Astrocyte (in vitro differentiated cells and primary cell): ENCODE data around the gene GRM4. TPM values are rescaled to one million over a fixed set of nuclear protein-coding genes. Genes with fewer than 3 reads are reported as not detected.

ENCODE experiments used
- DNase-seq: peaks from one replicate; pipeline ENCODE4 v3.0.0-alpha.2; 2010; ENCODE audit warnings: low read depth
- FAIRE-seq: peaks from 2 replicates; lab custom pipeline; 2011; peaks lifted over from hg19 to GRCh38; lab: Jason Lieb, UNC
- H2AFZ ChIP-seq: 2 replicates; pipeline ENCODE4 v1.6.0; 2012; ENCODE audit warnings: low read depth, low read length, inconsistent platforms
- H3K27ac ChIP-seq: 2 replicates; pipeline ENCODE4 v1.5.1; 2011; ENCODE audit warnings: low read depth, low read length, inconsistent platforms
- H3K27me3 ChIP-seq: 2 replicates; pipeline ENCODE4 v1.6.0; 2011; ENCODE audit warnings: low read length, inconsistent platforms; ENCODE audit not compliant: insufficient read depth
- H3K36me3 ChIP-seq: 2 replicates; pipeline ENCODE4 v1.5.1; 2011; ENCODE audit warnings: low read length, inconsistent platforms; ENCODE audit not compliant: insufficient read depth
- H3K4me1 ChIP-seq: 2 replicates; pipeline ENCODE4 v1.5.1; 2011; ENCODE audit warnings: low read length, inconsistent platforms; ENCODE audit not compliant: insufficient read depth
- H3K4me2 ChIP-seq: 2 replicates; pipeline ENCODE4 v1.6.0; 2012; ENCODE audit warnings: low read length, inconsistent platforms
- H3K4me3 ChIP-seq: 2 replicates; pipeline ENCODE4 v1.5.1; 2011; ENCODE audit warnings: low read depth, mild to moderate bottlenecking, low read length, inconsistent platforms; ENCODE audit not compliant: insufficient read depth
- H3K79me2 ChIP-seq: 2 replicates; pipeline ENCODE4 v1.6.0; 2012; ENCODE audit warnings: mild to moderate bottlenecking, low read length, inconsistent platforms; ENCODE audit not compliant: insufficient read depth
- H3K9ac ChIP-seq: 2 replicates; pipeline ENCODE4 v1.6.0; 2012; ENCODE audit warnings: mild to moderate bottlenecking, low read length, inconsistent platforms
- H3K9me3 ChIP-seq: 2 replicates; pipeline ENCODE4 v1.5.1; 2012; ENCODE audit warnings: low read depth, mild to moderate bottlenecking, low read length, inconsistent platforms; ENCODE audit not compliant: insufficient read depth
- H4K20me1 ChIP-seq: 2 replicates; pipeline ENCODE4 v1.6.0; 2012; ENCODE audit warnings: low read length, inconsistent platforms; ENCODE audit not compliant: insufficient read depth
- H3K27ac Mint-ChIP-seq: one replicate; pipeline ENCODE4 v1.8.0; 2021; ENCODE audit warnings: mild to moderate bottlenecking, mixed read lengths; ENCODE audit not compliant: unreplicated experiment
- H3K27me3 Mint-ChIP-seq: one replicate; pipeline ENCODE4 v1.8.0; 2021; ENCODE audit warnings: low read depth, mixed read lengths; ENCODE audit not compliant: unreplicated experiment
- H3K36me3 Mint-ChIP-seq: one replicate; pipeline ENCODE4 v1.8.0; 2021; ENCODE audit warnings: low read depth, mixed read lengths; ENCODE audit not compliant: unreplicated experiment
- H3K4me1 Mint-ChIP-seq: one replicate; pipeline ENCODE4 v1.8.0; 2021; ENCODE audit warnings: low read depth, mixed read lengths; ENCODE audit not compliant: unreplicated experiment
- H3K4me3 Mint-ChIP-seq: one replicate; pipeline ENCODE4 v1.8.0; 2021; ENCODE audit warnings: mild to moderate bottlenecking, moderate library complexity, mixed read lengths; ENCODE audit not compliant: unreplicated experiment
- H3K9me3 Mint-ChIP-seq: one replicate; pipeline ENCODE4 v1.8.0; 2021; ENCODE audit warnings: mild to moderate bottlenecking, mixed read lengths; ENCODE audit not compliant: unreplicated experiment
- EZH2 ChIP-seq: IDR thresholded peaks from 2 replicates; pipeline ENCODE4 v1.6.1; 2012; ENCODE audit warnings: mild to moderate bottlenecking, low read length, inconsistent platforms; ENCODE audit not compliant: insufficient read depth
- total RNA-seq: library from RNA; stranded (reverse); gene quantifications from 2 replicates; pipeline ENCODE4 v1.2.1, GENCODE V29; 2021
- TF ChIP-seq, protein P1 (sequence below): IDR thresholded peaks from 2 replicates; pipeline ENCODE4 v1.5.1; 2011; ENCODE audit warnings: low read depth, mild to moderate bottlenecking, inconsistent platforms, low read length, moderate library complexity; ENCODE audit not compliant: insufficient read depth

The GRM4 gene
- total RNA-seq, 1 donor from 2014 or later, result 0.30 TPM

- Histone ChIP-seq H3K9ac (no peak overlapping the region), H4K20me1 (no peaks in the 10 kb centered on the region), H3K36me3 (no peaks in the 10 kb centered on the region), H3K79me2 (no peaks in the 10 kb centered on the region), H3K27me3 (peaks cover 52% of the 10 kb centered on the region), H3K27ac (no peak overlapping the region), H3K9me3 (no peaks in the 10 kb centered on the region), H3K4me1 (peaks cover 6% of the 10 kb centered on the region), H3K4me2 (no peak overlapping the region), H2AFZ (no peak overlapping the region), H3K4me3 (no peak overlapping the region)
- DNase-seq (no peak), FAIRE-seq (no peak)
- Mint-ChIP-seq H3K27me3 (peaks cover 80% of the 10 kb centered on the region), H3K4me3 (no peak overlapping the region), H3K9me3 (no peaks in the 10 kb centered on the region), H3K27ac (no peak overlapping the region), H3K36me3 (peaks cover 2% of the 10 kb centered on the region), H3K4me1 (no peaks in the 10 kb centered on the region)
- no peak for TF ChIP-seq EZH2
- TF ChIP-seq, protein P1, sequence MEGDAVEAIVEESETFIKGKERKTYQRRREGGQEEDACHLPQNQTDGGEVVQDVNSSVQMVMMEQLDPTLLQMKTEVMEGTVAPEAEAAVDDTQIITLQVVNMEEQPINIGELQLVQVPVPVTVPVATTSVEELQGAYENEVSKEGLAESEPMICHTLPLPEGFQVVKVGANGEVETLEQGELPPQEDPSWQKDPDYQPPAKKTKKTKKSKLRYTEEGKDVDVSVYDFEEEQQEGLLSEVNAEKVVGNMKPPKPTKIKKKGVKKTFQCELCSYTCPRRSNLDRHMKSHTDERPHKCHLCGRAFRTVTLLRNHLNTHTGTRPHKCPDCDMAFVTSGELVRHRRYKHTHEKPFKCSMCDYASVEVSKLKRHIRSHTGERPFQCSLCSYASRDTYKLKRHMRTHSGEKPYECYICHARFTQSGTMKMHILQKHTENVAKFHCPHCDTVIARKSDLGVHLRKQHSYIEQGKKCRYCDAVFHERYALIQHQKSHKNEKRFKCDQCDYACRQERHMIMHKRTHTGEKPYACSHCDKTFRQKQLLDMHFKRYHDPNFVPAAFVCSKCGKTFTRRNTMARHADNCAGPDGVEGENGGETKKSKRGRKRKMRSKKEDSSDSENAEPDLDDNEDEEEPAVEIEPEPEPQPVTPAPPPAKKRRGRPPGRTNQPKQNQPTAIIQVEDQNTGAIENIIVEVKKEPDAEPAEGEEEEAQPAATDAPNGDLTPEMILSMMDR, result no peak
Measured at GRCh38 chr6:34152042-34152524, 6.2 kb upstream of the GRM4 start.

DNA sequence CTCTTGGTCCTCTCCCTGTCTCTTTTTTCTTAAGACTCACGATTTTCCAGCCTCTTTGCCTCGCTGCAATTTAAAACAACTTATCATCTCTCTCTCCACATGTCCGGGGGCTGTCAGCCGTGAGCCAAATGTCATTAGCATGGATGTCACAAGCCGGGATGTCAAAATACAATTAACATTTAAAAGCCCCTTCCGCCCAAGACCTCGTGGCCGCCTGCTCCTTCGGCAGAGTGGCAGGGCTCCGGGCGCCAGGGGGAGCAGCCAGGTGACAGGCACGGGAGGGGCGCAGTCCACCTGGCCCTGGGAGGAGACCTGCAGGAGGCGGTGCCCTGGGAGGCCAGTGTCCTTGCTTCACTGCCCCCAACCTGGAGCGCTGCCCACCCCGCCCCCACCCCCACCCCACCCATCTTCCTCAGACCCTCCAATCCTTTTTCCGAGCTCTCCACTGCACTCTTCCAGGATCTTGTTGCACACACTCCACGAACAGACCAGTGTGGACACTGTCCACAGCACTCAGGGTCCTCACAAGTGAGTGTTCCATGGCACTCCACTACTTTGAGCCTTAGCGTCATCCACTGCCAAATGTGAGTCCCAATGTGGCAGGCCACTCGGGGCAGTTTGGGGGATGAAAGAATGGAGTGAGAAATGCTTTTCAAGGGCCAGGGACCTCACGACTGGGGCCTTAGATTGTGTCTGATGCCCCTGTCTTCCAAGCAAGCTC lies 5.6 kb upstream of the GRM4 start:
- Histone ChIP-seq H2AFZ (no peak overlapping the region), H3K9me3 (no peaks in the 10 kb centered on the region), H3K36me3 (no peaks in the 10 kb centered on the region), H3K27me3 (peaks cover 57% of the 10 kb centered on the region), H4K20me1 (no peaks in the 10 kb centered on the region), H3K9ac (no peak overlapping the region), H3K4me3 (no peak overlapping the region), H3K27ac (no peak overlapping the region), H3K79me2 (no peaks in the 10 kb centered on the region), H3K4me2 (no peak overlapping the region), H3K4me1 (peaks cover 6% of the 10 kb centered on the region)
- FAIRE-seq, result no peak
- no peak overlapping the region for H3K27ac Mint-ChIP-seq
- no peak for DNase-seq
- TF ChIP-seq, protein P1, result no peak
- TF ChIP-seq EZH2, result no peak
- H3K4me3 Mint-ChIP-seq, result no peak overlapping the region
- no peaks in the 10 kb centered on the region for H3K4me1 Mint-ChIP-seq
- peaks cover 80% of the 10 kb centered on the region for H3K27me3 Mint-ChIP-seq
- H3K9me3 Mint-ChIP-seq, result no peaks in the 10 kb centered on the region
- peaks cover 2% of the 10 kb centered on the region for H3K36me3 Mint-ChIP-seq

- no peak for DNase-seq
Measured at GRCh38 chr6:34150766-34151165, 4.9 kb upstream of the GRM4 start.

More at GRCh38 chr6:34150766-34151165, 4.9 kb upstream of the GRM4 start:
- Histone ChIP-seq H3K4me3 (no peak overlapping the region), H3K27ac (no peak overlapping the region), H3K36me3 (no peaks in the 10 kb centered on the region), H2AFZ (no peak overlapping the region), H3K27me3 (peaks cover 61% of the 10 kb centered on the region), H3K79me2 (no peaks in the 10 kb centered on the region), H3K9me3 (no peaks in the 10 kb centered on the region), H4K20me1 (no peaks in the 10 kb centered on the region), H3K4me2 (no peak overlapping the region), H3K4me1 (peaks cover 6% of the 10 kb centered on the region), H3K9ac (no peak overlapping the region)
- no peak overlapping the region for H3K27ac Mint-ChIP-seq
- no peaks in the 10 kb centered on the region for H3K4me1 Mint-ChIP-seq
- FAIRE-seq, result no peak
- TF ChIP-seq, protein P1, result no peak
- no peak for TF ChIP-seq EZH2
- H3K9me3 Mint-ChIP-seq, result no peaks in the 10 kb centered on the region
- peaks cover 80% of the 10 kb centered on the region for H3K27me3 Mint-ChIP-seq
- H3K36me3 Mint-ChIP-seq, result peaks cover 2% of the 10 kb centered on the region
- H3K4me3 Mint-ChIP-seq, result no peak overlapping the region
